GM23248 (cell line): ENCODE data around the gene SLC6A2.

Source experiments
- EZH2 ChIP-seq: fragments of 200-600 bp; sonication (generic); IDR thresholded peaks from 2 replicates; pipeline ENCODE4 v1.6.1; 2018; ENCODE audit warnings: antibody characterized with exemption, mild to moderate bottlenecking; ENCODE audit not compliant: insufficient read depth, poor library complexity, severe bottlenecking
- EZH2phosphoT487 ChIP-seq: fragments of 200-600 bp; sonication (generic); IDR thresholded peaks from 2 replicates; pipeline ENCODE4 v1.6.1; 2018; ENCODE audit warnings: antibody characterized with exemption, moderate library complexity, mild to moderate bottlenecking, low read depth; ENCODE audit not compliant: insufficient read depth

- no peak for TF ChIP-seq EZH2
- no peak for TF ChIP-seq EZH2phosphoT487
Measured at GRCh38 chr16:55630774-55631173, 25.0 kb upstream of the SLC6A2 start.
